A673 (cell line): ENCODE results near the gene MAG. TPM values are rescaled to one million over a fixed set of nuclear protein-coding genes. Genes with fewer than 3 reads are reported as not detected.

Experiments
- BruUV-seq: library from RNA; stranded (reverse); fragments of 400-500 nt; replicated peaks from 2 replicates; lab custom pipeline; 2021; lab: Mats Ljungman, UMichigan
- CTCF ChIA-PET: fragments of 300-600 bp; sonication (Branson Sonifier 250); formaldehyde crosslinking; loops from one replicate; lab custom pipeline; 2022; ENCODE audit warnings: antibody characterized with exemption; lab: Charles Lee
- POLR2A ChIA-PET: fragments of 300-600 bp; sonication (Branson Sonifier 250); formaldehyde crosslinking; loops from one replicate; lab custom pipeline; 2022; ENCODE audit warnings: antibody characterized with exemption; ENCODE audit not compliant: low non-redundant PET; lab: Charles Lee
- DNase-seq: peaks from one replicate; pipeline ENCODE4 v3.0.0-alpha.2; 2015; ENCODE audit warnings: low spot score
- H3K27ac ChIP-seq: fragments of 200-600 bp; sonication (generic); 2 replicates; pipeline ENCODE4 v1.5.1; 2016; ENCODE audit warnings: mixed run types, low read depth, mild to moderate bottlenecking, mixed read lengths, antibody characterized with exemption, low read length; ENCODE audit not compliant: poor library complexity, severe bottlenecking
- H3K27me3 ChIP-seq: fragments of 200-600 bp; sonication (generic); replicated peaks from 2 replicates; pipeline ENCODE4 v1.6.1; 2017; ENCODE audit warnings: mixed run types, low read depth, mild to moderate bottlenecking, mixed read lengths, antibody characterized with exemption, low read length; ENCODE audit not compliant: insufficient read depth, poor library complexity
- H3K36me3 ChIP-seq: fragments of 200-600 bp; sonication (generic); 2 replicates; pipeline ENCODE4 v1.6.1; 2016; ENCODE audit warnings: mixed run types, mild to moderate bottlenecking, mixed read lengths, antibody characterized with exemption, low read length; ENCODE audit not compliant: insufficient read depth, poor library complexity, severe bottlenecking
- H3K4me1 ChIP-seq: fragments of 200-600 bp; sonication (generic); 2 replicates; pipeline ENCODE4 v1.6.1; 2017; ENCODE audit warnings: mixed run types, mild to moderate bottlenecking, mixed read lengths, antibody characterized with exemption, low read length; ENCODE audit not compliant: insufficient read depth, poor library complexity, severe bottlenecking
- H3K4me3 ChIP-seq: fragments of 200-600 bp; sonication (generic); 2 replicates; pipeline ENCODE4 v1.5.1; 2016; ENCODE audit warnings: low read depth, mixed run types, mild to moderate bottlenecking, mixed read lengths, low read length; ENCODE audit not compliant: poor library complexity, severe bottlenecking
- H3K9me3 ChIP-seq: fragments of 200-600 bp; sonication (generic); 2 replicates; pipeline ENCODE4 v1.6.1; 2016; ENCODE audit warnings: mixed run types, low read depth, mild to moderate bottlenecking, mixed read lengths, antibody characterized with exemption, low read length; ENCODE audit not compliant: poor library complexity, severe bottlenecking
- CTCF ChIP-seq: fragments of 300-800, 200-600 bp; sonication (generic); conservative IDR thresholded peaks from 2 replicates; pipeline ENCODE4 v1.5.1; 2017; ENCODE audit warnings: low read depth, mild to moderate bottlenecking, antibody characterized with exemption, low read length, moderate library complexity, mixed read lengths
- EZH2 ChIP-seq: fragments of 200-600 bp; sonication (generic); IDR thresholded peaks from 2 replicates; pipeline ENCODE4 v1.6.1; 2017; ENCODE audit warnings: borderline replicate concordance, low read depth, mild to moderate bottlenecking, mixed read lengths, antibody characterized with exemption, low read length; ENCODE audit not compliant: poor library complexity, severe bottlenecking
- intact Hi-C: fragments of 100-400 bp; cut with micrococcal nuclease; formaldehyde crosslinking; loops from one replicate; pipeline ENCODE4 v1.10.0; 2022; ENCODE audit not compliant: unreplicated experiment
- total RNA-seq: library from RNA; stranded (reverse); gene quantifications from 2 replicates; pipeline ENCODE4 v1.2.3, GENCODE V29; 2021

MAG gene
- total RNA-seq, 1 experiment from 2014 or later: not detected

- peak; percentile 74 for DNase-seq
- no peak for TF ChIP-seq CTCF
- TF ChIP-seq EZH2: no peak
- H3K27ac ChIP-seq: peak within 1 kb of the TSS; percentile 80
- intact Hi-C loops: no loop called here
- H3K4me1 ChIP-seq: no peaks in the 10 kb centered on the region
- BruUV-seq: no TSS peak
- H3K4me3 ChIP-seq: peak within 1 kb of the TSS; percentile 81
- ChIA-PET CTCF (interaction anchor here (0.6 kb wide), 1 partner anchor 27 kb away, joined by 7 read pairs; no protein-coding TSS in a partner anchor), POLR2A (interaction anchor here (0.6 to 0.7 kb wide), 2 partner anchors 127 to 326 kb away, joined by 3 to 4 read pairs; no protein-coding TSS in a partner anchor)
- H3K36me3 ChIP-seq: peaks cover 26% of the 10 kb centered on the region
- H3K9me3 ChIP-seq: no peaks in the 10 kb centered on the region
- H3K27me3 ChIP-seq: no peaks in the 10 kb centered on the region
Measured at GRCh38 chr19:35268536-35269437, 23.2 kb upstream of the MAG start, which contains the start of gene USF2. TSS of gene USF2 (plus strand) at chr19:35268962. CDS start at chr19:35269102, 140 bp downstream.

- DNase-seq: peak; percentile 60
- POLR2A ChIA-PET: no interaction called here
- Histone ChIP-seq H3K27me3 (no peaks in the 10 kb centered on the region), H3K36me3 (peaks cover 28% of the 10 kb centered on the region), H3K9me3 (no peaks in the 10 kb centered on the region), H3K4me3 (peak overlapping the region; percentile 81), H3K27ac (no peak overlapping the region), H3K4me1 (no peaks in the 10 kb centered on the region)
- TF ChIP-seq CTCF: peak; percentile 53
- TF ChIP-seq EZH2: no peak
- BruUV-seq: no TSS peak
- intact Hi-C loops: no loop called here
- CTCF ChIA-PET: interaction anchor here (0.5 kb wide), 1 partner anchor 1484 kb away, joined by 3 read pairs; no protein-coding TSS in a partner anchor
Measured at GRCh38 chr19:35269438-35270117, 22.4 kb upstream of the MAG start.

- Histone ChIP-seq H3K27ac (no peak overlapping the region), H3K4me3 (no peak overlapping the region), H3K27me3 (no peaks in the 10 kb centered on the region), H3K9me3 (no peaks in the 10 kb centered on the region), H3K36me3 (peaks cover 28% of the 10 kb centered on the region), H3K4me1 (no peaks in the 10 kb centered on the region)
- intact Hi-C loops: no loop called here
- no TSS peak for BruUV-seq
- ChIA-PET POLR2A (no interaction called here), CTCF (interaction anchor here (0.5 to 0.6 kb wide), 2 partner anchors 424 to 980 kb away, joined by 4 to 10 read pairs; no protein-coding TSS in a partner anchor)
- TF ChIP-seq CTCF: no peak
- TF ChIP-seq EZH2: no peak
- no peak for DNase-seq
Measured at GRCh38 chr19:35270381-35270811, 21.6 kb upstream of the MAG start.
